Measurements from ENCODE around the gene WNK1.

WNK1 gene

DNA sequence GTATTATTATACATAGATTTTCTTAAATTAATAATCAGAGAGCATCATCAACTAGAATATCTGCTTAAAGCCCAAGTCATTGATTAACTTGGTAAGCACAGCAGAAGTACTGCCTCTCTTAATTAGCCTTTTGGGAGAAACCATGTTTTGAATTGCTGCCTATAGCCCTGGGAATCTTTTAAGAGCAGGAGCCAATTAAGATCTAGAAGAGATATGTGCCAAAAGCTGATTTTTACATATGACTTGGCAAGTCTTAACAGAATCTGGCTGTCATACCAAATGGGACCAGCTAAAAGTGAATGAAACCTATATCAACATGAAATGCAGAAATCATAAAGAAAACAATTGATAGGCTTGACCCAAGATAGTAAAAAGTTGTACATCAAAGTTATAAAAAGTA lies 23.2 kb upstream of the WNK1 start:
- no peaks in the 10 kb centered on the region for H3K27me3 Mint-ChIP-seq
- peaks cover 64% of the 10 kb centered on the region for H3K4me1 Mint-ChIP-seq
- H3K27ac Mint-ChIP-seq, result peak overlapping the region; percentile 71
- no peak overlapping the region for H3K4me3 Mint-ChIP-seq
- peaks cover 14% of the 10 kb centered on the region for H3K9me3 Mint-ChIP-seq
- H3K36me3 Mint-ChIP-seq, result no peaks in the 10 kb centered on the region

GRCh38 chr12:730550-730949 lies 21.8 kb upstream of the WNK1 start:
- Mint-ChIP-seq H3K4me1 (peaks cover 56% of the 10 kb centered on the region), H3K9me3 (peaks cover 9% of the 10 kb centered on the region), H3K36me3 (no peaks in the 10 kb centered on the region), H3K4me3 (no peak overlapping the region), H3K27ac (peak overlapping the region; percentile 71), H3K27me3 (no peaks in the 10 kb centered on the region)

- H3K9me3 Mint-ChIP-seq, result no peaks in the 10 kb centered on the region
- H3K36me3 Mint-ChIP-seq, result no peaks in the 10 kb centered on the region
- H3K27ac Mint-ChIP-seq, result no peak overlapping the region
- H3K27me3 Mint-ChIP-seq, result no peaks in the 10 kb centered on the region
- no peak overlapping the region for H3K4me3 Mint-ChIP-seq
- peaks cover 5% of the 10 kb centered on the region for H3K4me1 Mint-ChIP-seq
Measured at GRCh38 chr12:737122-737739, 15.1 kb upstream of the WNK1 start.

- Mint-ChIP-seq H3K27me3 (no peaks in the 10 kb centered on the region), H3K4me3 (no peak overlapping the region), H3K4me1 (peaks cover 13% of the 10 kb centered on the region), H3K9me3 (no peaks in the 10 kb centered on the region), H3K36me3 (no peaks in the 10 kb centered on the region), H3K27ac (no peak overlapping the region)
Measured at GRCh38 chr12:738712-739111, 13.7 kb upstream of the WNK1 start.

DNA sequence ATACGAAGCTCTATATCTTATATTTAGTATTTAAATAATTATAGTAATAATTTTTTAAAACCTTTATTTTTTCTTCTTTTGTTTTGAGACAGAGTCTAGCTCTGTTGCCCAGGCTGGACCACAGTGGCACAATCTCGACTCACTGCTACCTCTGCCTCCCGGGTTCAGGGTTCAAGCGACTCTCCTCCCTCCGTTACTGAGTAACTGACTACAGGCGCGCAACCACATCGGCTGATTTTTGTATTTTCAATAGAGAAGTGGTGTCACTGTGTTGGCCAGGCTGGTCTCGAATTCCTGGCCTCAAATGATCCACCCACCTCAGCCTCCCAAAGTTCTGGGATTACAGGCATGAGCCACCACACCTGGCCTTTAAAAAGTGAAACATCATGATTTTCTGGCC lies 13.0 kb upstream of the WNK1 start:
- no peak overlapping the region for H3K4me3 Mint-ChIP-seq
- no peaks in the 10 kb centered on the region for H3K36me3 Mint-ChIP-seq
- H3K4me1 Mint-ChIP-seq, result peaks cover 19% of the 10 kb centered on the region
- no peak overlapping the region for H3K27ac Mint-ChIP-seq
- H3K27me3 Mint-ChIP-seq, result no peaks in the 10 kb centered on the region
- H3K9me3 Mint-ChIP-seq, result no peaks in the 10 kb centered on the region

DNA sequence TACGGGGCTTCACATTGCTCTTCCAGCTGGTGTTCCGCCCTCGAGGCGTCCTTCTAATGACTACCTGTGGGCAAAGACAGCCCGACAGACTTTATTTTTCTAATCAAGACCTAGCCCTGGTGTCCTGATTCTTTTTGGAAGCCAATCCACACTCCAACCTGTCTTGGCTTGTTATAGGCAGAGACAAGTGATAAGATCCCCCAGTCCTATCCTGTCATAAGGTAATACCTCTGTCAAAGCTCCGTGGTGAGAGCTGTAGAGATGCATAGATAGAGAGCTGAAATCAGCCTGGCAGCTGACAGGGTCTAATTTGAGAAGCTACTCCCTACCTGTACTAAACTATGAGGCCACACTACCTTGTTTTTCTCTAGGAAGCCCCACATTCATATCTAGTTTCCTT lies 11.5 kb upstream of the WNK1 start:
- no peaks in the 10 kb centered on the region for H3K27me3 Mint-ChIP-seq
- H3K4me3 Mint-ChIP-seq, result no peak overlapping the region
- H3K9me3 Mint-ChIP-seq, result no peaks in the 10 kb centered on the region
- no peaks in the 10 kb centered on the region for H3K36me3 Mint-ChIP-seq
- H3K4me1 Mint-ChIP-seq, result peaks cover 24% of the 10 kb centered on the region
- no peak overlapping the region for H3K27ac Mint-ChIP-seq

- H3K4me1 Mint-ChIP-seq, result peaks cover 9% of the 10 kb centered on the region
- peak overlapping the region; percentile 94 for H3K27ac Mint-ChIP-seq
- H3K4me3 Mint-ChIP-seq, result peak overlapping the region; percentile 80
- peaks cover 2% of the 10 kb centered on the region for H3K36me3 Mint-ChIP-seq
- H3K9me3 Mint-ChIP-seq, result no peaks in the 10 kb centered on the region
- no peaks in the 10 kb centered on the region for H3K27me3 Mint-ChIP-seq
Measured at GRCh38 chr12:749751-750270, 2.6 kb upstream of the WNK1 start.

DNA sequence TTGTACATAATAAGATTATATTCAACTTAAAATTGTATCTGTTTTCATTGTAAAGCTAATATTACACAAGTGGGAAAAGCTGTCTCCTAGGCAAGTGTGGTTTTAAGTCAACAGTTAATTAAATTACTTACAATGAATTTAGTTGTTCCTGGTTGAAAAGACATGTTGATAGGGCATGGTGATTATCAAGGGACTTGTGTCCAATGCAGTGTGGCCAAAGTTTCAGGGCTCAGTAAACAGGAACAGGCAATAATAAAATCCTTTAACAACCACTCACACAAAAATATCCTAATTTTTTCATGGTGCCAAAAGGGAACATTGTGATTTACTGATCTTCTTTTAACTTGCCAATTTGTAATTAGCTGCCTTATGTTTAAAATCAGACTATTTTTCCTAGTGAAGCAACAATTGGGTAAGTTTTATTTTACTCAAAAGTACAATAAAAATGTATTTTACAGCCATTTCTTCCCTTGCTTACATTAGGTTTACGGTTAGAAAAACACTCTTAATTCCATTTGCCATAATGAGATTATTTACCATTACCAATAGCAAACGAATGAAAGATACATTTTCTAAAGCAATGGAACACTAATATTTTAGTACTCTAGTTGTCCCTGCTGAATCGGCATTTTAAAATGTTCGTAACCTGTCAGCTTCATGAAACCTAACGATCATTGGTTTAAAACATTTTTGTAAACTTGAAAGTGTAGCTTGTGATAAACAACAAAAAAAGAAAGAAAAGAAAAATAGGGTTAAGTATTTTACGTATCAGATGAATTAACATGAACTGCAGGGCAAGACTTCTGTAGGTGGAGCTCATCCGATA lies 1.8 kb upstream of the WNK1 start:
- H3K9me3 Mint-ChIP-seq, result no peaks in the 10 kb centered on the region
- H3K36me3 Mint-ChIP-seq, result peaks cover 2% of the 10 kb centered on the region
- peaks cover 11% of the 10 kb centered on the region for H3K4me1 Mint-ChIP-seq
- H3K4me3 Mint-ChIP-seq, result no peak overlapping the region
- H3K27me3 Mint-ChIP-seq, result no peaks in the 10 kb centered on the region
- H3K27ac Mint-ChIP-seq, result peak overlapping the region; percentile 30

- H3K36me3 Mint-ChIP-seq, result peaks cover 4% of the 10 kb centered on the region
- peaks cover 15% of the 10 kb centered on the region for H3K4me1 Mint-ChIP-seq
- no peaks in the 10 kb centered on the region for H3K27me3 Mint-ChIP-seq
- H3K27ac Mint-ChIP-seq, result no peak overlapping the region
- H3K4me3 Mint-ChIP-seq, result no peak overlapping the region
- no peaks in the 10 kb centered on the region for H3K9me3 Mint-ChIP-seq
Measured at GRCh38 chr12:751192-751998, 984 bp upstream of the WNK1 start.

DNA sequence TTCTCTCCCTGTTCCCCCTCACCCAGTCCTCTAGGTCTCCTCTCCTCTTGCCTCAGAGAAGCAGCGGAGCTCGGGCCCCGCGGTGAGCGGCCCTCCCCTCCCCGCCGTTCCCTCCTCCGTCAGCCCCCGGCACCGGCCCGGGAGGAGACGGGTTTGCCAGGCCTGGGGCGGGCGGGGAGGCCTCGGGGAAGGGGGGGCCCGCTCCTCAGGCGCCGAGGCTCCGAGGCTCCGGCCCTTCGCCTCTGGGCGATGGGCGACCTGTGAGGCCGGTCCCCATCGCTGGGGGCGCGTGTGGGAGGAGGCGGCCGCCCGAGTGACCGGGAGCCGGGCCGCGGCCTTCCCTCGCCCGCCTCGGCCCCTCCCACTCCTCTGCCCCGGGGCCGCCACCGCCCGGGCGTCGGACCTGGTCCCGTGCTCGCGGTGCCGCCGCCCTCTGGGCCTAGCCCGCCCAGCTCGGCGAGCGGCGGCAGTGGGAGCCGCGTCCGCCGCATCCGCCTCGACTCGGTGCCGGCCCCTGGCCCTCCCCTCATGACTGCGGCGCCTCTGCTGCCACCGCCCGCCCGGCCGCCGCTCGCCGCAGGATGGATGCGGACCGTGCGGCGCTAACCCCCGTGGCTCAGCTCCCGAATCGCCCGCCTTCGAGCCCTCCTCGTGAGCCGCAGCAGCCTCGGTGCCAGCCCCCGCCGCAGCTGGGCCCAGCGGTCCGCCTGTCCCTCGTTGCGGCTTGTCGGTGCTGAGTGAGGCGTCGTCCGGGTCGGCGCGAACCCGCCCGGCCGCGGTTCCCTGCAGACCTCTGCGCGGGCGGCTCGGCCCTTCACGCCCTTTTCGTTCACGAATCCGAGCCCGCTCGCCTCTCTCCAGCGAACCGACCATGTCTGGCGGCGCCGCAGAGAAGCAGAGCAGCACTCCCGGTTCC lies 574 bp downstream of the WNK1 start:
- no peaks in the 10 kb centered on the region for H3K9me3 Mint-ChIP-seq
- H3K27ac Mint-ChIP-seq, result peak overlapping the region; percentile 90
- no peaks in the 10 kb centered on the region for H3K27me3 Mint-ChIP-seq
- peaks cover 22% of the 10 kb centered on the region for H3K4me1 Mint-ChIP-seq
- H3K36me3 Mint-ChIP-seq, result peaks cover 6% of the 10 kb centered on the region
- peak overlapping the region; percentile 97 for H3K4me3 Mint-ChIP-seq

- H3K4me1 Mint-ChIP-seq, result peaks cover 29% of the 10 kb centered on the region
Measured at GRCh38 chr12:753611-754472, 1.5 kb downstream of the WNK1 start.

DNA sequence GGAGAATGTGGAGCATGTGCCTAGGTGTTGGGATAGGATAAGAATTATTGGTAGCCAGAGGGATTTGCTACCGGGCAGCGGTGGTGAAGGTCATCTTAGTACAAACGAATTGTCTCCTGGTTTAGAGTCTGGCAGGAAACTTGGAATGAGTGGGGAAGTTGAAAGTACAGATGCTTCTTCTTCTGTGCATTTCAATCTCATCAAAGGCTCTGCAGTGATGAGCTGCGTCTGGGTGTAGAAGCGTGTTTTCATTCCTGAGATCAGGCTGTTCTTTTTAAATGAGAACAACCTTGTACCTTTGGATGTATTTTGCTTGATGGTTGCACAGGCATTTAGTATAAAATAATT lies 2.1 kb downstream of the WNK1 start:
- Mint-ChIP-seq H3K4me3 (peak overlapping the region; percentile 97), H3K27ac (peak overlapping the region; percentile 90), H3K27me3 (no peaks in the 10 kb centered on the region), H3K9me3 (no peaks in the 10 kb centered on the region), H3K4me1 (peaks cover 32% of the 10 kb centered on the region), H3K36me3 (peaks cover 10% of the 10 kb centered on the region)

More at GRCh38 chr12:753611-754472, 1.5 kb downstream of the WNK1 start:
- H3K27me3 Mint-ChIP-seq, result no peaks in the 10 kb centered on the region
- peaks cover 10% of the 10 kb centered on the region for H3K36me3 Mint-ChIP-seq
- H3K9me3 Mint-ChIP-seq, result no peaks in the 10 kb centered on the region
- peak overlapping the region; percentile 90 for H3K27ac Mint-ChIP-seq
- H3K4me3 Mint-ChIP-seq, result peak overlapping the region; percentile 97

DNA sequence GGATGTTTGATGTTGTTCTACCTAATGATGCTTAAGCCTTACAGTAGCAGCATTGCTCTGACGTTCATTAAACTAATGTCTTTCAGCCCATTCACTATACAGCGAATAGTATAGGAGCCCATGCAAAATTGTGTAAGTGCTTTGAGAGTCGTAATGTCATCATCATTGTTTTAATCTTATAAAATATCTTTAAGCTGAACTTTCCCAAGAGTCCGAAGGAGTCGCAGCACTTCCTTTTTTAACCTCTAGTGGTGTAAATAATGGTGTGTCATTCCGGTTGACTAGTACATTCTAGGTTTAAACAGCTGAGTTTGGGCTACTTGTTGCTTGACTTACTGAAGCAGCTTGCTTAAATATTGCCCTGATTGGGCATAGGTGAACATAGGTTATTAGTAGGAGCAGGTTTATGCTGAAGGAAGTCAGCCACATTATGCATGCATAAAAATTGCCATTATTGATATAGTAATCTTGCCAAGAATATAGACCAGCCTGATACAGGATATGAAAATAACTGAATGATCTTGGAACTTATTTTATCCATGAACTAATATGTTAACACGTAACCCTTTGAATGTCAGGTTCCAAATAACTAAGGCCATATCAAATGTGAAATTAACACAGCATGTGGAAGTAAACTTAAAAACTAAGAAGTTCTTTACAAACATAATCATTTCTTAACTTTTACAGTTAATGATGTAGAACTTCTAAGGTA lies 2.6 kb downstream of the WNK1 start:
- Mint-ChIP-seq H3K4me3 (peak overlapping the region; percentile 97), H3K36me3 (peaks cover 10% of the 10 kb centered on the region), H3K27me3 (no peaks in the 10 kb centered on the region), H3K9me3 (no peaks in the 10 kb centered on the region), H3K27ac (peak overlapping the region; percentile 97), H3K4me1 (peaks cover 37% of the 10 kb centered on the region)

- Mint-ChIP-seq H3K27me3 (no peaks in the 10 kb centered on the region), H3K36me3 (peaks cover 21% of the 10 kb centered on the region), H3K9me3 (no peaks in the 10 kb centered on the region), H3K4me3 (peak overlapping the region; percentile 50), H3K4me1 (peaks cover 74% of the 10 kb centered on the region), H3K27ac (no peak overlapping the region)
Measured at GRCh38 chr12:759628-760027, 7.2 kb downstream of the WNK1 start.
